HL-60 (cell line): ENCODE data around the gene KCNJ14.

ENCODE experiments used
- DNase-seq, 2 experiments: peaks; one replicate each; pipeline ENCODE4 v3.0.0-alpha.2; 2010 to 2020; ENCODE audit warnings: low read depth in 1 of 2, low spot score in 1 of 2
- H3K27ac ChIP-seq: fragments of 250-450 bp; sonication (Bioruptor Pico); replicated peaks from 2 replicates; pipeline ENCODE4 v1.5.1; 2020; ENCODE audit warnings: mild to moderate bottlenecking, moderate library complexity
- H3K27me3 ChIP-seq: fragments of 250-450 bp; sonication (Bioruptor Pico); 2 replicates; pipeline ENCODE4 v1.5.1; 2021; ENCODE audit warnings: mild to moderate bottlenecking, moderate library complexity; ENCODE audit not compliant: insufficient read depth, poor library complexity, severe bottlenecking
- H3K4me3 ChIP-seq: replicated peaks from 2 replicates; pipeline ENCODE4 v1.5.1; 2011; ENCODE audit warnings: mild to moderate bottlenecking, control low read depth, low read length; ENCODE audit not compliant: insufficient read depth
- GABPA ChIP-seq: IDR thresholded peaks from 2 replicates; pipeline ENCODE4 v1.6.1; 2012; ENCODE audit warnings: low read depth
- POLR2AphosphoS5 ChIP-seq: IDR thresholded peaks from 2 replicates; pipeline ENCODE4 v1.6.1; 2012; ENCODE audit warnings: low read depth

KCNJ14 gene

GRCh38 chr19:48516536-48516935 is 61.2 kb downstream of the KCNJ14 start:
- no peak for DNase-seq
- TF ChIP-seq GABPA (no peak), POLR2AphosphoS5 (no peak)
- H3K4me3 ChIP-seq, result no peak overlapping the region
- H3K27me3 ChIP-seq, result peaks cover 16% of the 10 kb centered on the region
- no peak overlapping the region for H3K27ac ChIP-seq
